Renal cortical epithelial cell (primary cell): Measurements from ENCODE around the gene CD86. TPM values are rescaled to one million over a fixed set of nuclear protein-coding genes. Genes with fewer than 3 reads are reported as not detected.

Experiments
- DNase-seq: peaks from one replicate; pipeline ENCODE4 v3.0.0-alpha.2; 2011; ENCODE audit warnings: low read depth
- total RNA-seq: library from RNA; depleted of rRNA; stranded (reverse); fragments of >200 nt; gene quantifications from 2 replicates; pipeline ENCODE4 v1.2.3, GENCODE V29; 2014

The CD86 gene
- total RNA-seq, 1 donor from 2014 or later: not detected

DNA sequence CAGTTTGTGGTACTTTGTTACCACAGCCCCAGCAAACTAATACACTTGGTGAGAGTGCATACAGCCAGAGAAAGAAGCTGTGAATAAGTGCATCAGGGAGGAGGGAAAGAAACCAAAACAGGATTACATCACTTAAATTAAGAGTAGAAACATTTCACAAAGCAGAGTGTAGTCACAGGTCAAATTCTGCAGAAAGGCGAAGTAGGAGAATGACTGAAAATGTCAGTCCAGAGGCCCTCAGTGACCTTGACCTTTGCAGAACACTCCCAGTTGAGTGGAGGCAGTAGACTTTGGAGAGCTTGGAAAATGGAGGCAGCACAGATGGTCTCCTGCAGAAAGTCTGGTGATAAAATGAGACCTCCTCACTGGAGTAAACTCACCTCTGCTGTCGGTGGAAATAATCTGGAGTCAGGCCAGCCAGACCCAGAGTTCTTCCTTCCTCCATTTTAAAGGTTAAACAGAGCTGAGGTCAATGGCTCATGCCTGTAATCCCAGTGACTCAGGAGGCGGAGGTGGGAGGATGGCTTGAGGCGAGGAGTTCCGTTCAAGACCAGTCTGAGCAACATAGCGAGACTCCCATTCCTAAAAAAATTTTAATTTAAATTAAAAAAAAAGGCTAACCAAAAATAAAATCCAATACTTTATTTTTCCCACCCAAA is 5.0 kb downstream of the CD86 start:
- DNase-seq: no peak

- DNase-seq: no peak
Measured at GRCh38 chr3:122063908-122064307, 8.7 kb downstream of the CD86 start.

GRCh38 chr3:122064326-122064725 is 9.2 kb downstream of the CD86 start:
- no peak for DNase-seq

GRCh38 chr3:122066331-122067213 is 11.4 kb downstream of the CD86 start:
- DNase-seq: no peak

GRCh38 chr3:122067214-122067550 is 12.0 kb downstream of the CD86 start:
- no peak for DNase-seq

DNA sequence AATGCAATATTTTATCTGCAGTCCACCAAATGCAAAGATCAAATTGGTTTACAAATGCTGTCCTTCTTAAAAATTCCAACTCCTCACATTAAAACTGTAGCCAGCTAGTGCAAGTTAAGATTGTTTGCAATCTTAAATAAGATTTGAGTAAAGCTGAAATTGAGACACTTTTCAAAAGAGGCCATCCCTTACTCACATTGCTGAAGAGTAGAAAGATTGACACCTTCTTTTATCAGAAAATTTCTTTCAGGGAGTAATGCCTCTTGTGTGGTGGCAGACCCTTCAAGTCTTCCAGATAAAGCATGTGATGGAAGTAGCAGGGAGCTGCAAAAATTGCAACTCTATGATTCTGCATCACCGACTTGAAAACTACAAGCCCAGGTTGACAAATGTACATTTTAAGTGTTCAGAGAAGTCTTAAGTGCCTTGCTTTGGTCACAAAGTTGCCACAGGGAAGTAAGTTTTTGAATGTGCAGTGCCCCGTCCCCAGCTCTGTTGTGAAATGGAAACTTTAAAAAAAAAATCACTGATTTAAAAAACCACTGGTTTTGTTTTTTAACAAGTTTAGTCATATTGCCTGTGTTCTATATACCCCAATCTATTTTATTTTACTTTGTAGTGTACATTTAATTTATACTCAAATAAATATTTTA is 12.6 kb downstream of the CD86 start:
- DNase-seq: no peak

GRCh38 chr3:122074621-122075265 is 19.6 kb downstream of the CD86 start:
- no peak for DNase-seq

DNA sequence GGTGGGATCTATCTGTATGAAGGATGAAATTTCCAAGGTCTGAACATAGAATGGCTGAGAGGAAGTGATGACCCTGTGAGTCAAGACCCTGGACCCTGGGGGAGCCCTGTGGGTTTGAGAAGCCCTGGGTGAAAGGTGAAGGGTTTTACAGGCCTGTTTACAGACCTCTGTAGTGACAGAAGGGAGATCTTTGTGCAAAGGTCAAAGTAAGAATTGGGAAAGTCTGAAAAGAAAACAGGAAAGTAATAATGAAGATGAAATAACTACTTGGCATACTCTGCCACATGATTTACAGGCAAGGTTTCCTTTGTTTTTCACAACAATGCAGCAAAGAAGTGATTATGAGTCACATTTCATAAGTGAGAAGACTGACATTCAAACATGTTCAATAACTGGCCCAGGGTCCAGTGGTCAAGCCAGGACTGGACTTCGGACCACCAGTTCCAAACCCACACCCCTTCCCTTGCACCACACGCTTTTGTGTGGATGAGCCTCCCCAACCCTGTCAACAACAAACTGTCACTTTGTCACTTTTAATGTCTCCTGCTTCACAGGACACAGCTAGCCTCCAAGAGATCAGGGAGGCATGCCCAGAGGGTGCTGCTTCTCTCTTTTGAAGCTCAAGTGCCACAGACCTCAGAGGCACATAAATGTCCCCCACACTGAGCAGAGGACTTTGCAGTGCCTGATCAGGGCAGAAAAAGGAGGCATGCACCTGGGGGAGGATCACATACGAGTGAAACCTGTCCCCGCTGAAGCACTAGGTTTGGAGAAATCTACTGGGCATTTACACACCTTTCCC is 21.5 kb downstream of the CD86 start:
- no peak for DNase-seq

GRCh38 chr3:122077293-122078234 is 22.4 kb downstream of the CD86 start:
- no peak for DNase-seq

DNA sequence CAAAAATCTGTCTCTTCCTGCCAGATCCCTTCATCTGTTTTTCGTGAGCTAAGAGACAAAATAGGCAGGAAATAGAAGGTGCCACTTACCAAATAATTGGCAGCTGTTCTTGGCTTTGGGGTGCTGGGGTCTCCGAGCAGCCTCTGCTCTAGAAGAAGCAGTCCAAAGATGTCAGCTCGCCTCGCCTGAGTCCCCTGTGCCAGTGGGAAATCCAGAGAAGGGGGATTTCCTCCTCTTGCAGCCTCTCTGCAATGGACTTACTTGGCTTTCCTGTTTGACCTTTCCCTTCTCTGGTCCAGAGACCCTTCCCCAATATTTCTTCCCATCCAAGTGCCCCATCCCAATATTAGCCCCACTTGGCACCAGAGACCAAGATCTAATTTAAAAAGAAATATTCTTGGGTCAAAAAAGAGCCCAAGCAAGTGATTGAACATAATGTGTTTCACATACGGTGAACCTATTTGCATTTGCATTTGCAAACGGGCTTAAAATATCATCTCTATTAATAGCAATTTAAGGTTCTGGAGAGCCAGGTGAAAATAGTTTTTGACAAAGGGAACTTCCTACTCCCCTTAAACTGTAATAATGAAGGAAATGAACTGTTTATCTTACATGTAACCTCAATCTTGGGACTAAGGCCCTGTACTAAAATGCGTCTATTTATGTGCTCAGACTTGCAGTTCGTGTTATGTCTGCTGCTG is 23.2 kb downstream of the CD86 start:
- DNase-seq: no peak

DNA sequence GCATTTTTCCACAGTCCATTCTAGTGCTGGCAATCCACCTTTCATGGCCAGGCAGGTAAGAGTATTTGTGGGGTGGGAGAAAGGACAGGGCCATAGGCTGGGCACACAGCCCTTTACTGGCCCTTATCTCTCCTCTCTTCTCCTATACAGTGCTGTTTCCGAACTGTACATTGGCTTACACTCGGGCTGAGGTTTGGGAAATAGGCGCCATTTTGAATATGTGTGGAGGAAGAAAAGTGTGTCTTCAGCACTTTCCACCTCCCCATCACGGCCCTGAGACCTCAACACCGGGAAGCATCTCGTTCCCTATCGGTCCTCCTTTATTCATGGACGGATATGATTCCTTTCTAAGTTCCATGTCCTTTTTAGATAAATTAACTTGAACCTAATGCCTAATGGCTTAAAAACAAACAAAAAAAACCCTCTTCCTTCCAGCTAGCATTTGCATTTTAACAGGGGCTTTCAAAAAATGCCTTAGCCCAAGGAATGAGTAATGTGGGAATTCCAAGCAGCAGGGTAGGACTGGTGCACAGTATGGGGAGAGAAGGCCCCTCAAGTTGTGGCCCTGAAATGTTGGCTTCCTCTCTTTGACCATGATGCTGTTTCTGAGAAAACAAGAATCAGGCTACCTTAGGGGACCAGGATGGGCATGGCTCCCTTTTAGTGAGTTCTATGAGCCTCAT is 24.5 kb downstream of the CD86 start:
- DNase-seq: no peak

DNA sequence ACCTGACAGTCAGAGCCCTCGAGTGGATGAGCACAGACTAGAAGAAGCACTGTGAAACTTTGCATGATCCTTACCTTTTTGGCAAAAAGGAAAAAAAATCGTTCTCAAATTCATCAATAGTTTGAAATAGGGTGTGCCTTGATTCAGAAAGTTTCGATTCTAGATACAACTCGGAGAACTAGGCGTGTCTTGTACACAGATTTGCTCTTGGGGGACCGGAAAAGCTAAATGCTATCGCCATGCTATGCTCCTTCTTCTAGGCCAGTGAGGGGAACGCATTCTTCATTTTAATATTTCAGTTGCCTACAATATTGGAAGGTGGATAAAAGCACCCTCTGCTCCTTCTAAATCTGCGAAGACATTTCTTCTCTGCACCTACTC is 25.0 kb downstream of the CD86 start:
- DNase-seq: no peak

DNA sequence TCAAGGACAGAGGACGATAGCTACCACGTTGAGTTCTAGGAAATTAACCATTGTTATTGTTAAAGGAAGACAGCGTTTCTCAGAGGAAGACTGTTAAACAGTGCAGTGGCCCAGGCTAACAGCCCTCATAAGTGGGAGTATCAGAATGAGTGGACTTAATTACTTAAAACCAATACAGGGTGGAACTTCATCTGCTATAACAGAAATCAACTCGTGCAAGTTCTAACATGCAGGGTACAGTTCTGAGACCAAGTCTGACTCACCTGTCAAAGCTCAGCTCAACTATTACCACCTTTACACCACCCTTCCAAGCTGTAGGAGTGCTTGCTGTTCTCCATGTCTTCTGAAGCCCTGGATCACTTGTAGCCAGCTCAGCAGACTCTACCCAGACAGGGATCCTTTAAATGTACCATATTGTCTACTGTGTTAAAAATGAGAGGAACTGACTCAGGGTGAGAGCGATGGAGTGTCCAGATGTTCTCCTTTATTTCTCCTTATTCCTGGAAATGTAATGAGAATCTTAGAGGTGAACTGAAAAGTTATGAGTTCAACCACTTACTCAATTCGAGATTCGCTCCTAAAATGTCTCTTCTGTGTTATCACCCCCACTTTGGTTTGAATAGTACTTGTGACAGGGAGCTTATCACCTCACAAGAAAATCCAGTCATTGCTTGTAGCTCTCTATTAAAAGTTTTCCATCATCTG is 26.5 kb downstream of the CD86 start:
- DNase-seq: no peak

- no peak for DNase-seq
Measured at GRCh38 chr3:122082357-122082756, 27.2 kb downstream of the CD86 start.

DNA sequence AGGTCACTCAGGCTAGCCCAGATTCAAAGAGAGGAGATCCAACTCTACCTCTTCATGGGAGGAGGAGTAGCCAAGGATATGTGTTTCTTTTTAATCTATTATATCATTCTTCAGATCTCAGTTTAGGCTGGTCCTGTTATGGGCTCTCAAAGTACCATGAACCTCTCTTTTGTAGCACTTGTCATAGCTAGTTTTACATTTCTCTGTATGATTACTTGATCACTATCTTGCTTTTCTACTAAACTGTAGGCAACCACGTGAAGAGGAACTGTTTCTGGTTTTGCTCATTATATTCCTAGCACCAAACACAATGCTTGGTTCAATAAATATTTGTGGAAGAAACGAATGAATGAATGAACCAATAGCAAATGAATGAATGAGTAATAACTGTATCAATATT is 29.6 kb downstream of the CD86 start:
- DNase-seq: no peak

DNA sequence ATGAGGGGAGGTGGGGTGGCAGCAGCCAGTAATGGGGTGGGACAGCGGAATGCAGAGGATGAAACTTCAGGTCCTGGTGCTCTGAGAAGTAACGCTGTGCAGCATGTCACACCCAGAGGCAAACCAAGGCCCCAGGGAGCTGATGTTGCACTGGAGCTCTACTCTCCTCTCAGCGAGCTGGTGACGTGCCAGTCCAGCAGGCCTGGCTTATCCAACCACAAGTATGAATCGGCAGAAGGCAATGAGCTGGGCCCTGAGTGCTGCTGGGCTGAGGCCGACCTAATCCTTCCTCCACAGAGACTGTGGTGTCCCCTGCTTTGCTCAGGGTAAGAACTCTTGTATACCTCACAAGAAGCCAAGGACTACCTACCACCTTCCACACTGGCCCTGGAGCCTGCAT is 30.5 kb downstream of the CD86 start:
- DNase-seq: no peak

GRCh38 chr3:122088531-122088930 is 33.4 kb downstream of the CD86 start:
- DNase-seq: no peak

- no peak for DNase-seq
Measured at GRCh38 chr3:122091602-122092295, 36.6 kb downstream of the CD86 start.
